Cardiac septum (tissue), 1 donor: Measurements from ENCODE around the gene FBXW2. TPM values are rescaled to one million over a fixed set of nuclear protein-coding genes. Genes with fewer than 3 reads are reported as not detected.

Source experiments
- total RNA-seq: library from RNA; stranded (reverse); fragmentation: NEBNext Ultra II Directional; extraction: Animal tissue kit (Norgen Biotek cat#: 25700); gene quantifications from one replicate; pipeline ENCODE4 v1.2.1, GENCODE V29; 2021
- donor health status: DM: no; HTN: no; CAD: no.

Gene FBXW2
- total RNA-seq, 1 donor from 2014 or later, result 46.2 TPM

Other genes with a start within 250 kb of the FBXW2 start
- gene CDK5RAP2, start 213.2 kb downstream of the FBXW2 start, total RNA-seq, result 48.2 TPM
- gene MEGF9, start 78.9 kb downstream of the FBXW2 start, total RNA-seq, result 8.2 TPM
- 13.5 TPM for gene PSMD5, start 49.5 kb upstream of the FBXW2 start, total RNA-seq
- 15.3 TPM for gene PHF19, start 83.8 kb upstream of the FBXW2 start, total RNA-seq
- gene TRAF1, start 133.4 kb upstream of the FBXW2 start, total RNA-seq, result 2.4 TPM